Measurements from ENCODE around the gene TBC1D8.

Gene TBC1D8

GRCh38 chr2:100977511-100977910, 173.7 kb downstream of the TBC1D8 start:
- H3K36me3 ChIP-seq (ENCODE audit: control insufficient read depth, insufficient read depth, low read length): peaks cover 3% of the 10 kb centered on the region
- no peak overlapping the region for H3K4me3 ChIP-seq (ENCODE audit: low read length)
- H3K27ac ChIP-seq (ENCODE audit: low read depth, low read length): peak overlapping the region; percentile 67
- H3K27me3 ChIP-seq (ENCODE audit: control insufficient read depth, insufficient read depth, low read length): no peaks in the 10 kb centered on the region
- peaks cover 24% of the 10 kb centered on the region for H3K4me1 ChIP-seq (ENCODE audit: control insufficient read depth, insufficient read depth, low read length)
- no peak overlapping the region for H3K9ac ChIP-seq (ENCODE audit: low read length)

DNA sequence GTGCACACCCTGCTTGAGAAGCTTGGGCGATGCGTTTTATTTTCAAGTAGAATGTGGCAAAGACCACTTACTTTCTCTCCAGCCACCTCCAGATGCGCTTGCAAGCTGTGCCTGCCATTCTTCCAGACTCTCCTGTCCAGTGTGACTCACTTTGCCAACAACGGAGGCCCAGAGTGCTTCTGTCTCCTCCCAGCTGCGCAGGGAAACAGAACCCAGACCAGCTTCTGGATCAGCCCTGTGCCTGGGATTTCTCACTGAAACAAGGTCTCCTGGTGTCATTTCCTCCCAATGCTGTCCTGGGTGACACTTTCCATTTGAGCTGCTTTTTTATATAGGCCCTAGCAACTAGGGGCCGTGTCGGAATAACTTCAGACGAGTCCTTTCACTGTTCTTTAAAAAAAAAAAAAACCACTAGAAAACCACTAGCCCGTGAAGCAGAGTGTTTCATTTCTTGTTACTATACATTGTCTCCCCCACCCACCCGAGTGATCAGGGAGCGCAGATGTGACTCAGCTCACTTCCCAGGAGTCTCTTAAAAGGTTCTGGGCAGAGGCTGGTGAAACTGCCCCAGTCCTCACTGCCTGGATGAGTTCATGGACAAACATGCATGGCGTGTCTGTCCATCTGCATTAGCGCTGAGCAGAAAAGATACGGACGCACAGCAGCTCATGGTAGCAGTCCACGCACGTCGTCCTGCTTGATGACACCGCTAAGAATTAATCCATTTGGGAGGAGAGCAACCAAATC, 174.4 kb downstream of the TBC1D8 start:
- no peaks in the 10 kb centered on the region for H3K27me3 ChIP-seq (ENCODE audit: control insufficient read depth, insufficient read depth, low read length)
- H3K9ac ChIP-seq (ENCODE audit: low read length): no peak overlapping the region
- H3K4me1 ChIP-seq (ENCODE audit: control insufficient read depth, insufficient read depth, low read length): peaks cover 24% of the 10 kb centered on the region
- H3K27ac ChIP-seq (ENCODE audit: low read depth, low read length): peak overlapping the region; percentile 67
- H3K4me3 ChIP-seq (ENCODE audit: low read length): no peak overlapping the region
- peaks cover 3% of the 10 kb centered on the region for H3K36me3 ChIP-seq (ENCODE audit: control insufficient read depth, insufficient read depth, low read length)

DNA sequence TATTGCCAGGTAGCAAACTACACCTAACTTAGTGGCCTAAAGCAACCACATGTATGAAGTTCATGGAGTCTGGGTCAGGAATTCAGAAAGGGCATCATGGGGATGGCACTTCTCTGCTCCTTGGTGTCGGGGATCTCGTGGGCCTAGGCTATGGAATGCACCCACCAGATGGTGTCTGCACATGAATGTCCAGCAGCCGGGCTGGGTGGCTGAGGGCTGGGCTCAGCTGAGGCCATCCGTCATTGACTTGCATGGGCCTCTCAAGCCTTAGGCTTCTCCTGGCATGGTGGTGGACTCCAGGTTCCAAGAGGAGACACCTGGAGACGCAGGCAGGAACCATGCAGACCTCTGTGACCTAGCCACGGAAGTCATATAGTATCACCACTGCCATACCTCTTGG, 175.1 kb downstream of the TBC1D8 start:
- Histone ChIP-seq H3K9ac (ENCODE audit: low read length) (no peak overlapping the region), H3K36me3 (ENCODE audit: control insufficient read depth, insufficient read depth, low read length) (peaks cover 3% of the 10 kb centered on the region), H3K4me3 (ENCODE audit: low read length) (no peak overlapping the region), H3K27me3 (ENCODE audit: control insufficient read depth, insufficient read depth, low read length) (no peaks in the 10 kb centered on the region), H3K27ac (ENCODE audit: low read depth, low read length) (peak overlapping the region; percentile 67), H3K4me1 (ENCODE audit: control insufficient read depth, insufficient read depth, low read length) (peaks cover 24% of the 10 kb centered on the region)

GRCh38 chr2:100975521-100975785, 175.7 kb downstream of the TBC1D8 start:
- Histone ChIP-seq H3K27ac (ENCODE audit: low read depth, low read length) (no peak overlapping the region), H3K4me1 (ENCODE audit: control insufficient read depth, insufficient read depth, low read length) (peaks cover 24% of the 10 kb centered on the region), H3K4me3 (ENCODE audit: low read length) (no peak overlapping the region), H3K27me3 (ENCODE audit: control insufficient read depth, insufficient read depth, low read length) (no peaks in the 10 kb centered on the region), H3K9ac (ENCODE audit: low read length) (no peak overlapping the region), H3K36me3 (ENCODE audit: control insufficient read depth, insufficient read depth, low read length) (peaks cover 3% of the 10 kb centered on the region)

DNA sequence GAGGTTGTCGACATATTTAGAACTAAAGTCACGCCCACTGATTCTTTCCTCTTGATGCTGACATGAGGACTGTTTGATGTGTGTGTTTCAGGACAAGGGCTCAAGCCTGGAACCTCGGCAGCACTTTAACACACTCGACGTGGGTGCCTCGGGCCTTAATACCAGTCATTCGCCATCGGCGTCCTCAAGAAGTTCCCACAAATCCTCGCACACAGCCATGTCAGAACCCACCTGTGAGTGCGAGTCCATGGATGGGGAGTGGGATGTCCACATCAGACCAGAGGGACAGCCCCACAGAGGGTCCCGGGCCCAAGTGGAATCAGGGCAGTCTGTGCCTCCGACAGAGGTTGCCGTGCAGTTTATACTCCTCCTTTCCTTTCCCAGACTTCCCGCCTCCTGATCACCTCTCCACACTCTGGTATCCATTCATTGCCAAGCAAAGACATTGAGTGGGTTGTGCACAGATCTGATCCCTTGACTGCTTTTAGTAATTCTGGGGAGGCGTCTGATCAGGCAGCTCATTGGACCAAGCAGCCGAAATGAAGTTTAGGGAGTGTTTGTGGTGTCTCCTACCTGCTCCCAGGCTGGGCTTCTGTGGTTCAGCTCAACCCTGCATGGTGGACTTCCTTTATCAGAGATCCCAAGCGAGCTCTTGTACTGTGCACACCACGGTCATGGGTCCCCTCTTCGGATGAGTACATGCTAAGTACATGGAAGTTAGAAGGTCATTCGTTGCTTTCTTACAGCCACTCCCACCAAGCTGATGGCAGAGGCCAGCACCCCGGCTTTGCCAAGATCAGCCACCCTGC, 176.3 kb downstream of the TBC1D8 start:
- no peak overlapping the region for H3K9ac ChIP-seq (ENCODE audit: low read length)
- no peak overlapping the region for H3K4me3 ChIP-seq (ENCODE audit: low read length)
- no peaks in the 10 kb centered on the region for H3K27me3 ChIP-seq (ENCODE audit: control insufficient read depth, insufficient read depth, low read length)
- peaks cover 3% of the 10 kb centered on the region for H3K36me3 ChIP-seq (ENCODE audit: control insufficient read depth, insufficient read depth, low read length)
- peaks cover 24% of the 10 kb centered on the region for H3K4me1 ChIP-seq (ENCODE audit: control insufficient read depth, insufficient read depth, low read length)
- no peak overlapping the region for H3K27ac ChIP-seq (ENCODE audit: low read depth, low read length)

DNA sequence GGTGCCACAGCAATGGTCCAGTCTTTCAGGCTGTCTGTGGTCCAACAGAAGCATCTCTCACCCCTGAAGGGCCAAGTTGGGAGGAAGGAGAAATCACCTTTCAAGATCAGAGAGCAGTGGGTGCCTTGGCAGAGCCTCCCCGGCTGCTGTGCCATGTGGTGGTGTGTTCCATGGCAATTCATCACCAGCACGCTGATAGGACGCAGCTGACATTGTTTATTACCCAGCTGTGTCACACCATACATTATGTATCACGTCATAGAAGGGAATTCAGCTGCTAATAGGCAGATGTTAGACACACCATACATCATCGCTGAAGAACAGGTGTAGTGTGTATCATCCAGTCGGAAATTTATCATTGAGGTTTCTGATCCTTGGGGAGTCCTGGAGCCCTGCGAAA, 178.7 kb downstream of the TBC1D8 start:
- Histone ChIP-seq H3K27me3 (ENCODE audit: control insufficient read depth, insufficient read depth, low read length) (no peaks in the 10 kb centered on the region), H3K4me1 (ENCODE audit: control insufficient read depth, insufficient read depth, low read length) (peaks cover 11% of the 10 kb centered on the region), H3K36me3 (ENCODE audit: control insufficient read depth, insufficient read depth, low read length) (peaks cover 3% of the 10 kb centered on the region), H3K9ac (ENCODE audit: low read length) (no peak overlapping the region), H3K4me3 (ENCODE audit: low read length) (no peak overlapping the region), H3K27ac (ENCODE audit: low read depth, low read length) (no peak overlapping the region)

- peaks cover 3% of the 10 kb centered on the region for H3K36me3 ChIP-seq (ENCODE audit: control insufficient read depth, insufficient read depth, low read length)
- no peaks in the 10 kb centered on the region for H3K27me3 ChIP-seq (ENCODE audit: control insufficient read depth, insufficient read depth, low read length)
- no peak overlapping the region for H3K27ac ChIP-seq (ENCODE audit: low read depth, low read length)
- H3K4me3 ChIP-seq (ENCODE audit: low read length): no peak overlapping the region
- H3K4me1 ChIP-seq (ENCODE audit: control insufficient read depth, insufficient read depth, low read length): peaks cover 2% of the 10 kb centered on the region
- H3K9ac ChIP-seq (ENCODE audit: low read length): no peak overlapping the region
Measured at GRCh38 chr2:100971221-100971620, 180.0 kb downstream of the TBC1D8 start.

- H3K4me3 ChIP-seq (ENCODE audit: low read length): no peak overlapping the region
- H3K27me3 ChIP-seq (ENCODE audit: control insufficient read depth, insufficient read depth, low read length): no peaks in the 10 kb centered on the region
- H3K4me1 ChIP-seq (ENCODE audit: control insufficient read depth, insufficient read depth, low read length): no peaks in the 10 kb centered on the region
- H3K9ac ChIP-seq (ENCODE audit: low read length): no peak overlapping the region
- no peaks in the 10 kb centered on the region for H3K36me3 ChIP-seq (ENCODE audit: control insufficient read depth, insufficient read depth, low read length)
- H3K27ac ChIP-seq (ENCODE audit: low read depth, low read length): no peak overlapping the region
Measured at GRCh38 chr2:100969998-100970397, 181.2 kb downstream of the TBC1D8 start.

- Histone ChIP-seq H3K9ac (ENCODE audit: low read length) (no peak overlapping the region), H3K27me3 (ENCODE audit: control insufficient read depth, insufficient read depth, low read length) (no peaks in the 10 kb centered on the region), H3K27ac (ENCODE audit: low read depth, low read length) (no peak overlapping the region), H3K36me3 (ENCODE audit: control insufficient read depth, insufficient read depth, low read length) (no peaks in the 10 kb centered on the region), H3K4me3 (ENCODE audit: low read length) (no peak overlapping the region), H3K4me1 (ENCODE audit: control insufficient read depth, insufficient read depth, low read length) (no peaks in the 10 kb centered on the region)
Measured at GRCh38 chr2:100968146-100969145, 182.7 kb downstream of the TBC1D8 start.

GRCh38 chr2:100967716-100968115, 183.5 kb downstream of the TBC1D8 start:
- no peaks in the 10 kb centered on the region for H3K4me1 ChIP-seq (ENCODE audit: control insufficient read depth, insufficient read depth, low read length)
- H3K27ac ChIP-seq (ENCODE audit: low read depth, low read length): no peak overlapping the region
- H3K27me3 ChIP-seq (ENCODE audit: control insufficient read depth, insufficient read depth, low read length): no peaks in the 10 kb centered on the region
- H3K9ac ChIP-seq (ENCODE audit: low read length): no peak overlapping the region
- H3K4me3 ChIP-seq (ENCODE audit: low read length): no peak overlapping the region
- H3K36me3 ChIP-seq (ENCODE audit: control insufficient read depth, insufficient read depth, low read length): no peaks in the 10 kb centered on the region

GRCh38 chr2:100965596-100965995, 185.6 kb downstream of the TBC1D8 start:
- Histone ChIP-seq H3K9ac (ENCODE audit: low read length) (no peak overlapping the region), H3K27ac (ENCODE audit: low read depth, low read length) (no peak overlapping the region), H3K4me3 (ENCODE audit: low read length) (no peak overlapping the region)

DNA sequence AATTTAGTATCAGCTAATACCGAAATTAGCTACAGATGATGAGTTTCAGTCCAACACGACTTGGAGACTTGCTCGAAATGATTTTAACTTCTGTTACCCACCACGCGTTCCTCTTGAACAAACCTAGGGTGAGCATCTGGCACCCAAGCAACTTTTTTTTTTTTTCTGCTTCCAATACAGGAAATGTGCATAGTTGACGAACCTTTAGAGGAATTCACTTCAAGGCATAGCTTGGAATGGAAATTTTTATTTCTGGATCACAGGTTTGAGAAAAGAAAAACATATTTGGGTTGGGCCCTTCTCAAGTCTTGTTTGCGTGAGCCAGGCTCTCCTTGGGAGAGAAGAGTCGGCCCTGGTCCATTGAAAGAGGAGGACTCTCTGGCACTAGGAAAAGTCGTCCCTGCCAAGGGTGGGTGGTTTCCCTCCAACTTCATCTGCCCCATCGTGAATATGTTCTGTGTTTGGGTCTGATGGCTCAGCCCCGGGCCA, 186.5 kb downstream of the TBC1D8 start:
- Histone ChIP-seq H3K27me3 (ENCODE audit: control insufficient read depth, insufficient read depth, low read length) (no peaks in the 10 kb centered on the region), H3K27ac (ENCODE audit: low read depth, low read length) (no peak overlapping the region), H3K9ac (ENCODE audit: low read length) (no peak overlapping the region), H3K36me3 (ENCODE audit: control insufficient read depth, insufficient read depth, low read length) (no peaks in the 10 kb centered on the region), H3K4me3 (ENCODE audit: low read length) (no peak overlapping the region), H3K4me1 (ENCODE audit: control insufficient read depth, insufficient read depth, low read length) (no peaks in the 10 kb centered on the region)

More at GRCh38 chr2:100965596-100965995, 185.6 kb downstream of the TBC1D8 start:
- no peaks in the 10 kb centered on the region for H3K27me3 ChIP-seq (ENCODE audit: control insufficient read depth, insufficient read depth, low read length)
- no peaks in the 10 kb centered on the region for H3K36me3 ChIP-seq (ENCODE audit: control insufficient read depth, insufficient read depth, low read length)
- H3K4me1 ChIP-seq (ENCODE audit: control insufficient read depth, insufficient read depth, low read length): no peaks in the 10 kb centered on the region

All from rectal smooth muscle tissue (tissue), 1 donor.